Lung (tissue), 12 donors: ENCODE results near the gene CXXC5. TPM values are rescaled to one million over a fixed set of nuclear protein-coding genes. Genes with fewer than 3 reads are reported as not detected.

Experiments
- ATAC-seq: fragments of 200-7000 bp; cut with Tn5 transposase; one replicate; pipeline ENCODE4 v1.9.1; 2020; ENCODE audit warnings: moderate number of reproducible peaks; ENCODE audit not compliant: insufficient read depth, low FRiP score
- DNase-seq, 3 donors: peaks; one replicate each; pipeline ENCODE4 v3.0.0-alpha.2; 2013 to 2017
- H3K27ac ChIP-seq, 2 donors: one replicate each; pipeline ENCODE4 v1.5.1; 2013; ENCODE audit warnings: mild to moderate bottlenecking in 2 of 2, moderate library complexity in 2 of 2, control low read depth in 1 of 2, inconsistent platforms in 1 of 2, low read depth in 1 of 2, low read length in 1 of 2
- H3K27me3 ChIP-seq, 3 donors: one replicate each; pipeline ENCODE4 v1.5.1; 2013; ENCODE audit warnings: low read length in 2 of 3; ENCODE audit not compliant: control insufficient read depth in 3 of 3, insufficient read depth in 3 of 3
- H3K36me3 ChIP-seq, 4 donors: one replicate each; pipeline ENCODE4 v1.5.1; 2013; ENCODE audit warnings: low read length in 4 of 4, mild to moderate bottlenecking in 1 of 4, moderate library complexity in 1 of 4; ENCODE audit not compliant: control insufficient read depth in 4 of 4, insufficient read depth in 4 of 4
- H3K4me1 ChIP-seq, 5 donors: one replicate each; pipeline ENCODE4 v1.5.1; 2013; ENCODE audit warnings: low read length in 5 of 5, mild to moderate bottlenecking in 2 of 5, moderate library complexity in 1 of 5; ENCODE audit not compliant: control insufficient read depth in 5 of 5, insufficient read depth in 5 of 5
- H3K4me3 ChIP-seq: one replicate; pipeline ENCODE4 v1.5.1; 2013; ENCODE audit warnings: mild to moderate bottlenecking, control low read depth, moderate library complexity
- H3K9ac ChIP-seq, 2 donors: one replicate each; pipeline ENCODE4 v1.5.1; 2013; ENCODE audit warnings: low read length in 2 of 2, control low read depth in 1 of 2; ENCODE audit not compliant: insufficient read depth in 1 of 2
- H3K9me3 ChIP-seq, 4 donors: one replicate each; pipeline ENCODE4 v1.5.1; 2013; ENCODE audit warnings: low read length in 3 of 4, mild to moderate bottlenecking in 1 of 4, moderate library complexity in 1 of 4; ENCODE audit not compliant: control insufficient read depth in 4 of 4, insufficient read depth in 3 of 4
- CTCF ChIP-seq: IDR thresholded peaks from 2 replicates; pipeline ENCODE4 v1.5.1; 2012; ENCODE audit warnings: mild to moderate bottlenecking; ENCODE audit errors: control extremely low read depth, extremely low read depth
- WGBS, 2 donors: extraction: QIAGEN DNeasy Blood & Tissue Kit; methylation state at CpG; one replicate each; pipeline ENCODE4 v1.1.7; 2013; 5-methylcytosine and 5-hydroxymethylcytosine counted together
- polyA plus RNA-seq, 2 donors: library from polyadenylated mRNA; stranded (reverse); fragments of 200-250 nt; gene quantifications; one replicate each; pipeline ENCODE4 v1.2.1, GENCODE V29; 2013
- total RNA-seq, 2 donors: library from RNA; depleted of rRNA in 1 of 2; stranded (reverse); fragments of >200 nt in 1 of 2; gene quantifications; one replicate each; pipeline ENCODE4 v1.2.1, GENCODE V29; 2014 to 2021
- donor health status: control.
- donor health status: control.
- donor health status: Bipolar disorder and iron deficiency.
- donor health status: healthy.
- donor health status: DM: yes; HTN: yes; CAD: no.

The CXXC5 gene
- total and polyA plus RNA-seq, 4 donors: 20.7 to 39.8 (median 25.0) TPM

- Histone ChIP-seq H3K4me3 (no peak overlapping the region), H3K4me1 (peaks cover 5 to 44% (median 19%) of the 10 kb centered on the region in 5 donors), H3K9ac (peak overlapping the region in 1 of 2 donors; percentile 24), H3K36me3 (peaks cover 0 to 5% (median 1%) of the 10 kb centered on the region in 4 donors), H3K27me3 (no peaks in the 10 kb centered on the region), H3K27ac (peak overlapping the region in 1 of 2 donors; percentile 72), H3K9me3 (no peaks in the 10 kb centered on the region)
- ATAC-seq (no peak), DNase-seq (no peak)
- WGBS, 2 donors: 39 to 71% methylated on average over 1 of the region's 1 CpG
- TF ChIP-seq CTCF: no peak
Measured at GRCh38 chr5:139635191-139635590, 13.0 kb upstream of the CXXC5 start.

- H3K36me3 ChIP-seq: peaks cover 0 to 4% (median 1%) of the 10 kb centered on the region in 4 donors
- no peaks in the 10 kb centered on the region for H3K27me3 ChIP-seq
- H3K9me3 ChIP-seq: no peaks in the 10 kb centered on the region
- ATAC-seq (peak; percentile 61), DNase-seq (peak; percentile 89 to 92 (median 90))
- H3K9ac ChIP-seq: no peak overlapping the region
- peaks cover 5 to 44% (median 19%) of the 10 kb centered on the region in 5 donors for H3K4me1 ChIP-seq
- H3K4me3 ChIP-seq: no peak overlapping the region
- H3K27ac ChIP-seq: peak overlapping the region; percentile 14 to 72
- TF ChIP-seq CTCF: peak; percentile 35
Measured at GRCh38 chr5:139635606-139636206, 12.4 kb upstream of the CXXC5 start.

GRCh38 chr5:139636207-139636792, 11.8 kb upstream of the CXXC5 start:
- TF ChIP-seq CTCF: no peak
- H3K9me3 ChIP-seq: no peaks in the 10 kb centered on the region
- H3K9ac ChIP-seq: no peak overlapping the region
- H3K4me3 ChIP-seq: no peak overlapping the region
- WGBS, 2 donors: 49 to 52% methylated on average over 2 of the region's 2 CpGs
- peaks cover 5 to 44% (median 19%) of the 10 kb centered on the region in 5 donors for H3K4me1 ChIP-seq
- H3K36me3 ChIP-seq: peaks cover 0 to 4% (median 1%) of the 10 kb centered on the region in 4 donors
- DNase-seq (peak in 1 of 3 donors; percentile 51), ATAC-seq (no peak)
- no peaks in the 10 kb centered on the region for H3K27me3 ChIP-seq
- H3K27ac ChIP-seq: peak overlapping the region; percentile 14 to 72
